ENCODE results near the gene TNNC1. TPM values are rescaled to one million over a fixed set of nuclear protein-coding genes. Genes with fewer than 3 reads are reported as not detected.

The TNNC1 gene
- total and polyA plus RNA-seq, 3 experiments from 2014 or later: 2.2 to 2.3 TPM; not detected in 1

Other genes with a start within 250 kb of the TNNC1 start
- gene TLR9, start 228.4 kb downstream of the TNNC1 start, total RNA-seq: under 1 TPM; 0.16 to 0.22 TPM
- 0.16 TPM for gene TLR9, start 228.4 kb downstream of the TNNC1 start, polyA plus RNA-seq
- 100 to 1,000 TPM in 1 of 2 experiments, 10 to 100 TPM in 1; 98.2 to 101 TPM for gene TWF2, start 214.9 kb downstream of the TNNC1 start, total RNA-seq
- gene TWF2, start 214.9 kb downstream of the TNNC1 start, polyA plus RNA-seq: 138 TPM
- 10 to 100 TPM; 56.6 to 60.8 TPM for gene PPM1M, start 208.3 kb downstream of the TNNC1 start, total RNA-seq
- gene PPM1M, start 208.3 kb downstream of the TNNC1 start, polyA plus RNA-seq: 81.8 TPM
- 100 to 1,000 TPM; 133 to 140 TPM for gene WDR82, start 175.4 kb downstream of the TNNC1 start, total RNA-seq
- gene WDR82, start 175.4 kb downstream of the TNNC1 start, polyA plus RNA-seq: 133 TPM
- gene GLYCTK, start 166.2 kb downstream of the TNNC1 start, total RNA-seq: 10 to 100 TPM; 21.2 to 21.4 TPM
- 9.7 TPM for gene GLYCTK, start 166.2 kb downstream of the TNNC1 start, polyA plus RNA-seq
- 1 to 10 TPM; 7.0 TPM for gene DNAH1, start 137.7 kb downstream of the TNNC1 start, total RNA-seq
- gene DNAH1, start 137.7 kb downstream of the TNNC1 start, polyA plus RNA-seq: 1.0 TPM
- gene BAP1, start 44.0 kb downstream of the TNNC1 start, total RNA-seq: 100 to 1,000 TPM; 113 to 123 TPM
- gene BAP1, start 44.0 kb downstream of the TNNC1 start, polyA plus RNA-seq: 25.5 TPM
- 10 to 100 TPM; 11.6 to 12.0 TPM for gene PHF7, start 43.4 kb downstream of the TNNC1 start, total RNA-seq
- gene PHF7, start 43.4 kb downstream of the TNNC1 start, polyA plus RNA-seq: 10.7 TPM
- under 1 TPM; 0.13 to 0.16 TPM for gene SEMA3G, start 8.9 kb downstream of the TNNC1 start, total RNA-seq
- not detected for gene SEMA3G, start 8.9 kb downstream of the TNNC1 start, polyA plus RNA-seq
- gene NISCH, start 1.6 kb upstream of the TNNC1 start, total RNA-seq: 10 to 100 TPM; 65.7 to 66.2 TPM
- gene NISCH, start 1.6 kb upstream of the TNNC1 start, polyA plus RNA-seq: 31.6 TPM
- 1 to 10 TPM; 7.6 to 9.7 TPM for gene STAB1, start 41.3 kb upstream of the TNNC1 start, total RNA-seq
- gene STAB1, start 41.3 kb upstream of the TNNC1 start, polyA plus RNA-seq: 0.05 TPM
- 10 to 100 TPM; 80.3 to 84.6 TPM for gene NT5DC2, start 79.8 kb upstream of the TNNC1 start, total RNA-seq
- 1.2 TPM for gene NT5DC2, start 79.8 kb upstream of the TNNC1 start, polyA plus RNA-seq
- 10 to 100 TPM; 15.3 to 18.2 TPM for gene UQCC5, start 82.6 kb upstream of the TNNC1 start, total RNA-seq
- 20.7 TPM for gene UQCC5, start 82.6 kb upstream of the TNNC1 start, polyA plus RNA-seq
- 10 to 100 TPM; 78.6 to 81.4 TPM for gene PBRM1, start 231.9 kb upstream of the TNNC1 start, total RNA-seq
- 83.6 TPM for gene PBRM1, start 231.9 kb upstream of the TNNC1 start, polyA plus RNA-seq
- 100 to 1,000 TPM; 229 to 233 TPM for gene GNL3, start 232.0 kb upstream of the TNNC1 start, total RNA-seq
- gene GNL3, start 232.0 kb upstream of the TNNC1 start, polyA plus RNA-seq: 58.5 TPM